WTC11 (cell line): Measurements from ENCODE around the gene CACNA1H. TPM values are rescaled to one million over a fixed set of nuclear protein-coding genes. Genes with fewer than 3 reads are reported as not detected.

Experiments used
- CREM ChIP-seq: sonication (generic); formaldehyde crosslinking; IDR thresholded peaks from 2 replicates; pipeline ENCODE4 v1.8.1; 2022; ENCODE audit warnings: mild to moderate bottlenecking, missing genetic modification reagents, moderate library complexity
- E2F1 ChIP-seq: sonication (generic); formaldehyde crosslinking; IDR thresholded peaks from 2 replicates; pipeline ENCODE4 v1.8.0; 2022; ENCODE audit warnings: mild to moderate bottlenecking, missing genetic modification reagents
- FOXJ3 ChIP-seq: sonication (generic); formaldehyde crosslinking; IDR thresholded peaks from 2 replicates; pipeline ENCODE4 v1.9.0; 2021; ENCODE audit warnings: missing genetic modification reagents, mild to moderate bottlenecking, borderline replicate concordance
- GTF2I ChIP-seq: fragments of 250-450 bp; sonication (Bioruptor Pico); conservative IDR thresholded peaks from 2 replicates; pipeline ENCODE4 v1.4.0; 2021; ENCODE audit warnings: mild to moderate bottlenecking
- HMGA2 ChIP-seq: fragments of 250-450 bp; sonication (Bioruptor Pico); IDR thresholded peaks from 2 replicates; pipeline ENCODE4 v1.4.0; 2021; ENCODE audit warnings: mild to moderate bottlenecking, moderate library complexity
- HMGXB4 ChIP-seq: sonication (generic); formaldehyde crosslinking; IDR thresholded peaks from 2 replicates; pipeline ENCODE4 v1.8.1; 2023; ENCODE audit warnings: mild to moderate bottlenecking, moderate library complexity, missing genetic modification reagents
- PRDM15 ChIP-seq: sonication (generic); formaldehyde crosslinking; IDR thresholded peaks from 2 replicates; pipeline ENCODE4 v1.8.0; 2022; ENCODE audit warnings: missing genetic modification reagents
- PRRX2 ChIP-seq: fragments of 250-450 bp; sonication (Bioruptor Pico); IDR thresholded peaks from 2 replicates; pipeline ENCODE4 v1.8.0; 2021; ENCODE audit warnings: mild to moderate bottlenecking
- SMAD3 ChIP-seq: sonication (generic); formaldehyde crosslinking; IDR thresholded peaks from 2 replicates; pipeline ENCODE4 v1.8.0; 2022; ENCODE audit warnings: missing genetic modification reagents, mild to moderate bottlenecking, borderline replicate concordance
- SOX15 ChIP-seq: fragments of 250-450 bp; sonication (Bioruptor Pico); IDR thresholded peaks from 2 replicates; pipeline ENCODE4 v1.9.0; 2021; ENCODE audit warnings: mild to moderate bottlenecking
- SP1 ChIP-seq: sonication (generic); formaldehyde crosslinking; conservative IDR thresholded peaks from 2 replicates; pipeline ENCODE4 v1.8.1; 2022; ENCODE audit warnings: missing genetic modification reagents
- ZNF263 ChIP-seq: sonication (generic); formaldehyde crosslinking; IDR thresholded peaks from 2 replicates; pipeline ENCODE4 v1.8.1; 2022; ENCODE audit warnings: low read depth, mild to moderate bottlenecking, moderate library complexity, missing genetic modification reagents
- ZSCAN18 ChIP-seq: fragments of 250-450 bp; sonication (Bioruptor Pico); IDR thresholded peaks from 2 replicates; pipeline ENCODE4 v2.1.2; 2022; ENCODE audit warnings: mild to moderate bottlenecking, moderate library complexity
- total RNA-seq: library from RNA; stranded (reverse); gene quantifications from 3 replicates; pipeline ENCODE4 v1.2.3, GENCODE V29; 2021
- TF ChIP-seq, protein P1 (sequence below): fragments of 250-450 bp; sonication (Bioruptor Pico); conservative IDR thresholded peaks from 2 replicates; pipeline ENCODE4 v1.9.0; 2021; ENCODE audit warnings: mild to moderate bottlenecking
- TF ChIP-seq, protein P2 (sequence below): fragments of 250-450 bp; sonication (Bioruptor Pico); IDR thresholded peaks from 2 replicates; pipeline ENCODE4 v1.9.0; 2021; ENCODE audit warnings: moderate library complexity, mild to moderate bottlenecking, inconsistent platforms, borderline replicate concordance

CACNA1H gene
- total RNA-seq, 1 experiment from 2014 or later = 38.0 TPM

- TF ChIP-seq, protein P1, sequence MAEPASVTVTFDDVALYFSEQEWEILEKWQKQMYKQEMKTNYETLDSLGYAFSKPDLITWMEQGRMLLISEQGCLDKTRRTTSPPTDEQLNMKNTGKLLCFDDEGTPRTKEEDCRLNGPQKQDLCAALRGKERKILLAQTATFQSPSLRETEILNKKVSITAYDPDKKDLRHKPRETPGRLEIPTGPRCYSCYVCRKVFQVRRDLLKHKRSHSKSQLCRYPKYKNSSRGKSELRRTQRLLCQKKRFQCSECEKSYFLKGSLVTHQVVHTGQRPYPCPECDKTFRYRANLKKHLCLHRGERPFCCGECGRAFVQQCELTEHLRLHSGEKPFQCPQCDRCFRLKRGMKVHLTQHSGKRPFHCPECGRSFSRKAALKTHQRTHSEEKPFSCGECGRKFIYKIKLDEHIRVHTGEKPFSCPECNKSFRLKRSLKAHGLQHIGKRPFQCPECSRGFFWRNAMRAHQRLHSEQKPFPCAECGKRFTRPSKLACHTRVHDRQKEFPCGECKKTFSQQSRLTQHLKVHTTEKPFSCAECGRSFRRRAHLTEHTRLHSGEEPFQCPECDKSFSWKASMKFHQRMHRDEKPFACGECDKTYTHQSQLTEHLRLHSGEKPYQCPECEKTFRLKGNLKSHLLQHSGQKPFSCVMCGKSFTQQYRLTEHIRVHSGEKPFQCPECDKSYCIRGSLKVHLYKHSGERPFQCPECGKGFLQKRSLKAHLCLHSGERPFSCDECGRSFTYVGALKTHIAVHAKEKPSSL (CRISPR knock-in tag) = no peak
- TF ChIP-seq ZNF263 (CRISPR knock-in tag) (no peak), GTF2I (no peak), CREM (CRISPR knock-in tag) (no peak), ZSCAN18 (CRISPR knock-in tag) (no peak), SOX15 (no peak), HMGXB4 (CRISPR knock-in tag) (no peak), FOXJ3 (CRISPR knock-in tag) (no peak), HMGA2 (CRISPR knock-in tag) (no peak), E2F1 (no peak), PRRX2 (no peak), SMAD3 (CRISPR knock-in tag) (no peak), PRDM15 (CRISPR knock-in tag) (no peak), SP1 (CRISPR knock-in tag) (no peak)
- TF ChIP-seq, protein P2, sequence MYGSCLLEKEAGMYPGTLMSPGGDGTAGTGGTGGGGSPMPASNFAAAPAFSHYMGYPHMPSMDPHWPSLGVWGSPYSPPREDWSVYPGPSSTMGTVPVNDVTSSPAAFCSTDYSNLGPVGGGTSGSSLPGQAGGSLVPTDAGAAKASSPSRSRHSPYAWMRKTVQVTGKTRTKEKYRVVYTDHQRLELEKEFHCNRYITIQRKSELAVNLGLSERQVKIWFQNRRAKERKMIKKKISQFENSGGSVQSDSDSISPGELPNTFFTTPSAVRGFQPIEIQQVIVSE (CRISPR knock-in tag) = no peak
Observed at GRCh38 chr16:1158456-1159324, 5.8 kb downstream of the CACNA1H start (continued).
